ENCODE data around the gene SEC24D. TPM values are rescaled to one million over a fixed set of nuclear protein-coding genes. Genes with fewer than 3 reads are reported as not detected.

The SEC24D gene
- total RNA-seq, 1 experiment from 2014 or later: 14.4 TPM

GRCh38 chr4:118826723-118827444, 9.0 kb downstream of the SEC24D start:
- no peak overlapping the region for H3K4me2 ChIP-seq (ENCODE audit: low read length)
- no peaks in the 10 kb centered on the region for H3K27me3 ChIP-seq (ENCODE audit: low read length)
- H3K9ac ChIP-seq (ENCODE audit: low read length): no peak overlapping the region
- H3K4me3 ChIP-seq (ENCODE audit: low read length): no peak overlapping the region
- H3K27ac ChIP-seq (ENCODE audit: low read length): no peak overlapping the region
- no peaks in the 10 kb centered on the region for H4K20me1 ChIP-seq (ENCODE audit: low read length)
- CTCF ChIA-PET: no interaction called here
- no peaks in the 10 kb centered on the region for H3K9me3 ChIP-seq (ENCODE audit: low read length)
- H3K79me2 ChIP-seq (ENCODE audit: low read length): no peaks in the 10 kb centered on the region
- POLR2A ChIA-PET (ENCODE audit: unreplicated experiment): no interaction called here
- intact Hi-C loops (cut with micrococcal nuclease): loop anchor here (5.0 kb wide), 1 partner anchor 60 kb away; the partner anchor contains the start of gene SYNPO2
- no peaks in the 10 kb centered on the region for H3F3A ChIP-seq (ENCODE audit: low read length, unreplicated experiment)
- peaks cover 11% of the 10 kb centered on the region; the same call in 1 of the 2 replicates for H3K36me3 ChIP-seq (ENCODE audit: low read depth, low read length)
- H3K4me1 ChIP-seq (ENCODE audit: insufficient read depth, low read length): peaks cover 10% of the 10 kb centered on the region
- ATAC-seq (no peak), DNase-seq (no peak)
- no peak overlapping the region for H2AFZ ChIP-seq (ENCODE audit: low read length)
- no peaks in the 10 kb centered on the region for H3K9me2 ChIP-seq (replicated peaks; ENCODE audit: low read length)
- TF ChIP-seq EZH2 (IDR thresholded peaks at IDR 0.05; ENCODE audit: low read length, unreplicated experiment): no peak
- TF ChIP-seq, protein P1, sequence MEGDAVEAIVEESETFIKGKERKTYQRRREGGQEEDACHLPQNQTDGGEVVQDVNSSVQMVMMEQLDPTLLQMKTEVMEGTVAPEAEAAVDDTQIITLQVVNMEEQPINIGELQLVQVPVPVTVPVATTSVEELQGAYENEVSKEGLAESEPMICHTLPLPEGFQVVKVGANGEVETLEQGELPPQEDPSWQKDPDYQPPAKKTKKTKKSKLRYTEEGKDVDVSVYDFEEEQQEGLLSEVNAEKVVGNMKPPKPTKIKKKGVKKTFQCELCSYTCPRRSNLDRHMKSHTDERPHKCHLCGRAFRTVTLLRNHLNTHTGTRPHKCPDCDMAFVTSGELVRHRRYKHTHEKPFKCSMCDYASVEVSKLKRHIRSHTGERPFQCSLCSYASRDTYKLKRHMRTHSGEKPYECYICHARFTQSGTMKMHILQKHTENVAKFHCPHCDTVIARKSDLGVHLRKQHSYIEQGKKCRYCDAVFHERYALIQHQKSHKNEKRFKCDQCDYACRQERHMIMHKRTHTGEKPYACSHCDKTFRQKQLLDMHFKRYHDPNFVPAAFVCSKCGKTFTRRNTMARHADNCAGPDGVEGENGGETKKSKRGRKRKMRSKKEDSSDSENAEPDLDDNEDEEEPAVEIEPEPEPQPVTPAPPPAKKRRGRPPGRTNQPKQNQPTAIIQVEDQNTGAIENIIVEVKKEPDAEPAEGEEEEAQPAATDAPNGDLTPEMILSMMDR (conservative IDR thresholded peaks at IDR 0.05; ENCODE audit: low read depth, low read length): no peak
- TF ChIP-seq EZH2phosphoT487 (IDR thresholded peaks at IDR 0.05; ENCODE audit: borderline replicate concordance, low read length): no peak
- no TSS peak for BruUV-seq (replicated peaks)

DNA sequence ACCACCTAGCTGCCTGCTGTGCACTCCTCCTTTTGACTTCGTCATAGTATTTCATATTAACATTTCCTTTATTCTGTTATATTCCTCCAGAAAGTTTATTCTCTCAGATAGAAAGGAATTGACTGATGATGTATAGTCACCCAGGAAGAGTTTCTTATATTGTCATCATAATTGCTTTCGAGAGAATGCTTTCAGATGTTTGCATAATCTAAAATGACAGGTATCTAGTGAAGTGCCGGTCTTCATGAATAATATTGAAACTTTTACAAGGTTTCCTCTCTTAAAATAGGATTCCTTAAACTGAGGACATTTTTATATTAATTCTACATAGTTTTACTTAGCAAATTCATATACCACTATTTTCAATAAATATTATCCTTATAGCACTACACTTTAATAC, 10.1 kb downstream of the SEC24D start:
- intact Hi-C loops (cut with micrococcal nuclease): loop anchor here (5.0 kb wide), 1 partner anchor 62 kb away; the partner anchor contains the start of gene SYNPO2
- CTCF ChIA-PET: no interaction called here
- Histone ChIP-seq H3K4me3 (ENCODE audit: low read length) (no peak overlapping the region), H3K4me2 (ENCODE audit: low read length) (no peak overlapping the region), H3K27ac (ENCODE audit: low read length) (no peak overlapping the region), H3K79me2 (ENCODE audit: low read length) (no peaks in the 10 kb centered on the region), H4K20me1 (ENCODE audit: low read length) (no peaks in the 10 kb centered on the region), H3K4me1 (ENCODE audit: insufficient read depth, low read length) (peaks cover 10% of the 10 kb centered on the region), H3K9me3 (ENCODE audit: low read length) (no peaks in the 10 kb centered on the region), H3F3A (ENCODE audit: low read length, unreplicated experiment) (no peaks in the 10 kb centered on the region), H3K27me3 (ENCODE audit: low read length) (no peaks in the 10 kb centered on the region), H2AFZ (ENCODE audit: low read length) (no peak overlapping the region), H3K9me2 (replicated peaks; ENCODE audit: low read length) (no peaks in the 10 kb centered on the region), H3K36me3 (ENCODE audit: low read depth, low read length) (peaks cover 8% of the 10 kb centered on the region; the same call in 1 of the 2 replicates), H3K9ac (ENCODE audit: low read length) (no peak overlapping the region)
- no peak for DNase-seq
- BruUV-seq (replicated peaks): no TSS peak
- POLR2A ChIA-PET (ENCODE audit: unreplicated experiment): interaction anchor here (0.7 kb wide), 1 partner anchor 63 kb away, joined by 5 read pairs; the partner anchor contains the start of gene SYNPO2
- ATAC-seq: no peak
- TF ChIP-seq EZH2phosphoT487 (IDR thresholded peaks at IDR 0.05; ENCODE audit: borderline replicate concordance, low read length) (no peak), EZH2 (IDR thresholded peaks at IDR 0.05; ENCODE audit: low read length, unreplicated experiment) (no peak)
- TF ChIP-seq, protein P1 (conservative IDR thresholded peaks at IDR 0.05; ENCODE audit: low read depth, low read length): no peak

DNA sequence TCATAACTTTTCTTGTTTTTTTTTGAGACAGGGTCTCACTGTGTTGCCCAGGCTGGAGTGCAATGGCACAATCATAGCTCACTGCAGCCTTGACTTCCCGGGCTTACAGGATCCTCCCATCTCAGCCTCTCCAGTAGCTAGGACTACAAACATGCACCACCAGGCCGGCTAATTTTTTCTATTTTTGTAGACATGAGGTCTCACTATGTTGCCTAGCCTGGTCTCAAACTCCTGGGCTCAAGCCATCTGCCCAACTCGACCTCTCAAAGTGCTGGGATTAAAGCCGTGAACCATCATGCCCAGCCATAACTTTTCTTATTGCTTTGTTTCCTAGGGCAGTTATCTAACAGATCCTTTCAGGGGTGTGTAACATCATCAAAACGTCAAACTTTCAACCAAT, 11.8 kb downstream of the SEC24D start:
- no peaks in the 10 kb centered on the region for H3K79me2 ChIP-seq (ENCODE audit: low read length)

More for the DNA sequence above, 11.8 kb downstream of the SEC24D start:
- no peak for TF ChIP-seq EZH2phosphoT487 (IDR thresholded peaks at IDR 0.05; ENCODE audit: borderline replicate concordance, low read length)
- no peak for TF ChIP-seq EZH2 (IDR thresholded peaks at IDR 0.05; ENCODE audit: low read length, unreplicated experiment)
- TF ChIP-seq, protein P1 (conservative IDR thresholded peaks at IDR 0.05; ENCODE audit: low read depth, low read length): no peak
- Histone ChIP-seq H3K9ac (ENCODE audit: low read length) (no peak overlapping the region), H3K27ac (ENCODE audit: low read length) (no peak overlapping the region), H3K27me3 (ENCODE audit: low read length) (no peaks in the 10 kb centered on the region), H3K4me2 (ENCODE audit: low read length) (no peak overlapping the region), H3K4me1 (ENCODE audit: insufficient read depth, low read length) (peaks cover 10% of the 10 kb centered on the region), H2AFZ (ENCODE audit: low read length) (no peak overlapping the region), H3K9me3 (ENCODE audit: low read length) (no peaks in the 10 kb centered on the region), H3F3A (ENCODE audit: low read length, unreplicated experiment) (no peaks in the 10 kb centered on the region), H4K20me1 (ENCODE audit: low read length) (no peaks in the 10 kb centered on the region), H3K36me3 (ENCODE audit: low read depth, low read length) (peaks cover 8% of the 10 kb centered on the region; the same call in 1 of the 2 replicates), H3K9me2 (replicated peaks; ENCODE audit: low read length) (no peaks in the 10 kb centered on the region), H3K4me3 (ENCODE audit: low read length) (no peak overlapping the region)
- CTCF ChIA-PET: no interaction called here
- ATAC-seq (no peak), DNase-seq (no peak)
- intact Hi-C loops (cut with micrococcal nuclease): no loop called here
- BruUV-seq (replicated peaks): no TSS peak
- POLR2A ChIA-PET (ENCODE audit: unreplicated experiment): interaction anchor here (0.5 kb wide), 1 partner anchor 31 kb away, joined by 3 read pairs; no protein-coding TSS in a partner anchor

All from PC-3 (cell line).